MM.1S (cell line): ENCODE measurements around the gene SLFN5.

Experiments used
- CTCF ChIP-seq: fragments of 300-600 bp; sonication (generic); IDR thresholded peaks from 2 replicates; pipeline ENCODE4 v1.5.1; 2016; ENCODE audit warnings: antibody characterized with exemption, low read length, mixed read lengths
- EZH2 ChIP-seq: fragments of 300-600 bp; sonication (generic); optimal IDR thresholded peaks from 2 replicates; pipeline ENCODE3; 2017; ENCODE audit warnings: low read depth, mild to moderate bottlenecking, antibody characterized with exemption, low read length, mixed read lengths
- EZH2phosphoT487 ChIP-seq: fragments of 300-600 bp; sonication (generic); IDR thresholded peaks from 2 replicates; pipeline ENCODE4 v1.6.1; 2018; ENCODE audit warnings: antibody characterized with exemption, low read length

GRCh38 chr17:35245196-35245486, 2.3 kb downstream of the SLFN5 start:
- no peak for TF ChIP-seq CTCF
- TF ChIP-seq EZH2phosphoT487 = no peak
- no peak for TF ChIP-seq EZH2
